OCI-LY7 (cell line): ENCODE data around the gene ABL2.

ENCODE experiments used
- EZH2phosphoT487 ChIP-seq: fragments of 200-600 bp; sonication (generic); IDR thresholded peaks from 2 replicates; pipeline ENCODE4 v1.6.1; 2018; ENCODE audit warnings: low read depth, borderline replicate concordance, mild to moderate bottlenecking, mixed run types, antibody characterized with exemption, low read length, moderate library complexity, mixed read lengths
- TF ChIP-seq, protein P1 (sequence below): fragments of 200-600 bp; sonication (generic); conservative IDR thresholded peaks from 2 replicates; pipeline ENCODE4 v1.5.1; 2014; ENCODE audit warnings: mild to moderate bottlenecking, antibody characterized with exemption, low read length, moderate library complexity, mixed read lengths

DNA sequence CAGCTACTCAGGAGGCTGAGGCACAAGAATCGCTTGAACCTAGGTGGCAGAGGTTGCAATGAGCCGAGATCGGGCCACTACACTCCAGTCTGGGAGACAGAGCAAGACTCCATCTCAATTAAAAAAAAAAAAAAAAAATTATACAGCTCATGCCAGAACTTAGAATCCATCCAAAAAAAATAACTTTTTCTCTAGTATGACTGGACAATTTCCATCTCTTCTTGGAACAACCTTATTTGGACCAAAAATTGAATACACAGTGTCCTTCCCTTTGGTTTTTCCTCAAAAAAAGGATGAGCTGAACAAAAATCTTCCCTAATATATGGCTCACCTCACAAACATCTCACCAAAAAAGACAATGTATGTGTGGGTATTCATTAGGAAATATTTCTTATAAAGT is 73.9 kb downstream of the ABL2 start:
- TF ChIP-seq, protein P1, sequence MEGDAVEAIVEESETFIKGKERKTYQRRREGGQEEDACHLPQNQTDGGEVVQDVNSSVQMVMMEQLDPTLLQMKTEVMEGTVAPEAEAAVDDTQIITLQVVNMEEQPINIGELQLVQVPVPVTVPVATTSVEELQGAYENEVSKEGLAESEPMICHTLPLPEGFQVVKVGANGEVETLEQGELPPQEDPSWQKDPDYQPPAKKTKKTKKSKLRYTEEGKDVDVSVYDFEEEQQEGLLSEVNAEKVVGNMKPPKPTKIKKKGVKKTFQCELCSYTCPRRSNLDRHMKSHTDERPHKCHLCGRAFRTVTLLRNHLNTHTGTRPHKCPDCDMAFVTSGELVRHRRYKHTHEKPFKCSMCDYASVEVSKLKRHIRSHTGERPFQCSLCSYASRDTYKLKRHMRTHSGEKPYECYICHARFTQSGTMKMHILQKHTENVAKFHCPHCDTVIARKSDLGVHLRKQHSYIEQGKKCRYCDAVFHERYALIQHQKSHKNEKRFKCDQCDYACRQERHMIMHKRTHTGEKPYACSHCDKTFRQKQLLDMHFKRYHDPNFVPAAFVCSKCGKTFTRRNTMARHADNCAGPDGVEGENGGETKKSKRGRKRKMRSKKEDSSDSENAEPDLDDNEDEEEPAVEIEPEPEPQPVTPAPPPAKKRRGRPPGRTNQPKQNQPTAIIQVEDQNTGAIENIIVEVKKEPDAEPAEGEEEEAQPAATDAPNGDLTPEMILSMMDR = no peak
- no peak for TF ChIP-seq EZH2phosphoT487
